Heart left ventricle (tissue), 16 donors: ENCODE measurements around the gene IQCH. TPM values are rescaled to one million over a fixed set of nuclear protein-coding genes. Genes with fewer than 3 reads are reported as not detected.

ENCODE experiments used
- ATAC-seq, 4 donors: fragments of 200-7000 bp; cut with Tn5 transposase; one replicate each; pipeline ENCODE4 v1.9.1; 2020 to 2022; ENCODE audit warnings: moderate library complexity in 4 of 4, mild to moderate bottlenecking in 3 of 4, moderate number of reproducible peaks in 1 of 4
- DNase-seq, 5 donors: peaks; one replicate each; pipeline ENCODE4 v3.0.0-alpha.2; 2020
- H3K27ac ChIP-seq, 12 donors: fragments of 200-600 bp; sonication (generic) in 4 of 12; one replicate each; pipeline versions ENCODE4 v1.5.0 to v1.8.0; 2016 to 2022; ENCODE audit warnings: mild to moderate bottlenecking in 2 of 12
- H3K27me3 ChIP-seq, 9 donors: fragments of 200-600 bp; sonication (generic) in 2 of 9; one replicate each; pipeline versions ENCODE4 v1.5.1 to v1.8.0; 2016 to 2022; ENCODE audit warnings: mild to moderate bottlenecking in 3 of 9
- H3K36me3 ChIP-seq, 9 donors: fragments of 200-600 bp; sonication (generic) in 2 of 9; one replicate each; pipeline versions ENCODE4 v1.5.0 to v1.8.0; 2018 to 2022; ENCODE audit warnings: mild to moderate bottlenecking in 2 of 9
- H3K4me1 ChIP-seq, 12 donors: fragments of 200-600 bp; sonication (generic) in 4 of 12; one replicate each; pipeline versions ENCODE4 v1.5.0 to v1.8.0; 2016 to 2022; ENCODE audit warnings: mild to moderate bottlenecking in 3 of 12
- H3K4me3 ChIP-seq, 12 donors: fragments of 200-600 bp; sonication (generic) in 4 of 12; one replicate each; pipeline versions ENCODE4 v1.5.0 to v1.8.0; 2017 to 2022; ENCODE audit warnings: mild to moderate bottlenecking in 9 of 12, moderate library complexity in 4 of 12
- H3K9me3 ChIP-seq, 12 donors: fragments of 200-600 bp; sonication (generic) in 4 of 12; one replicate each; pipeline versions ENCODE4 v1.5.0 to v1.8.0; 2016 to 2022; ENCODE audit warnings: mild to moderate bottlenecking in 1 of 12
- CTCF ChIP-seq, 12 donors: fragments of 200-600 bp; sonication (generic) in 4 of 12; IDR thresholded peaks; one replicate each; pipeline versions ENCODE4 v1.5.0 to v1.8.0; 2018 to 2022; ENCODE audit warnings: antibody characterized with exemption in 12 of 12, mild to moderate bottlenecking in 5 of 12
- POLR2A ChIP-seq, 2 donors: fragments of 450-650 bp; IDR thresholded peaks; one replicate each; pipeline ENCODE4 v1.6.1; 2017; ENCODE audit warnings: antibody characterized with exemption in 2 of 2, mild to moderate bottlenecking in 2 of 2, moderate library complexity in 2 of 2
- WGBS, 4 donors: extraction: QIAGEN DNeasy Blood & Tissue Kit in 2 of 4; methylation state at CpG; one replicate each; pipeline versions ENCODE4 v1.1.5 to v1.1.7; 2013 to 2018; 5-methylcytosine and 5-hydroxymethylcytosine counted together
- intact Hi-C, 10 donors: fragments of 100-400 bp; cut with DNase I; formaldehyde crosslinking; loops; one replicate each; pipeline versions ENCODE4 v1.11.1 to v1.14.2; 2022
- polyA plus RNA-seq, 2 donors: library from polyadenylated mRNA; stranded (reverse); fragments of 200-250 nt; gene quantifications; one replicate each; pipeline ENCODE4 v1.2.3, GENCODE V29; 2013
- total RNA-seq, 9 donors: library from RNA; depleted of rRNA in 2 of 9; stranded (reverse); fragments of >200 nt in 2 of 9; fragmentation: NEBNext Ultra II Directional in 3 of 9; extraction: Animal tissue kit (Norgen Biotek cat#: 25700) in 3 of 9; gene quantifications; one replicate each; pipeline versions ENCODE4 v1.1.0 to v1.2.4, GENCODE V29; 2016 to 2023
- donor health status: ischemic (EF 13 %, LVEDD 7.1; RV severe dilation, severe dysfunction).
- donor health status: healthy with polysubstance abuse.
- donor health status: DM: no; HTN: yes; CAD: no.
- donor health status: DM: no; HTN: no; CAD: no.
- donor health status: ischemic (EF 25% LVEDD 6.9; RV normal size, moderate dysfunction).
- donor health status: ischemic (EF 25% LVEDD 5.7; RV mildly dilated, moderate dysfunction).
- donor health status: healthy.
- donor health status: DM: yes; HTN: yes; CAD: no.
- donor health status: ischemic (EF 35%, LVEDD 5.7; RV mildly dilated, moderate dysfunction).
- donor health status: nonischemic (EF 11% LVEDD 7.7; RV severe dilation, severe dysfunction).
- donor health status: DM: yes; HTN: yes; CAD: no.
- donor health status: PGD.
- donor health status: ischemic (EF 29% LVEDD 5.4; RV normal size, mild dysfunction).
- donor health status: nonischemic (EF 23%, LVEDD 6.1; RV moderate dilation, normal function).

IQCH gene
- total and polyA plus RNA-seq, 11 donors = 0.11 to 3.3 (median 1.4) TPM

- H3K36me3 ChIP-seq = peaks cover 0 to 53% (median 33%) of the 10 kb centered on the region in 9 donors
- no peak for ATAC-seq
- 89 to 100% (median 96%) methylated on average over 1 of the region's 1 CpG for WGBS, 4 donors
Observed at GRCh38 chr15:67227431-67227830, 27.2 kb upstream of the IQCH start.

GRCh38 chr15:67227846-67228245 is 26.7 kb upstream of the IQCH start:
- Histone ChIP-seq H3K36me3 (peaks cover 0 to 58% (median 37%) of the 10 kb centered on the region in 9 donors), H3K4me3 (no peak overlapping the region), H3K27ac (no peak overlapping the region), H3K27me3 (no peaks in the 10 kb centered on the region), H3K4me1 (no peaks in the 10 kb centered on the region), H3K9me3 (no peaks in the 10 kb centered on the region)
- TF ChIP-seq POLR2A (IDR thresholded peaks at IDR 0.05) = no peak
- no peak for TF ChIP-seq CTCF (IDR thresholded peaks at IDR 0.05)
- 95 to 100% (median 97%) methylated on average over 1 of the region's 1 CpG for WGBS, 4 donors
- intact Hi-C loops = no loop called here
- DNase-seq = no peak
- ATAC-seq = no peak

More at GRCh38 chr15:67227431-67227830, 27.2 kb upstream of the IQCH start:
- H3K27me3 ChIP-seq = no peaks in the 10 kb centered on the region
- intact Hi-C loops = no loop called here
- no peak overlapping the region for H3K4me3 ChIP-seq
- H3K4me1 ChIP-seq = no peaks in the 10 kb centered on the region
- no peaks in the 10 kb centered on the region for H3K9me3 ChIP-seq
- no peak for TF ChIP-seq POLR2A (IDR thresholded peaks at IDR 0.05)
- TF ChIP-seq CTCF (IDR thresholded peaks at IDR 0.05) = no peak
- H3K27ac ChIP-seq = no peak overlapping the region
- no peak for DNase-seq

GRCh38 chr15:67228286-67228685 is 26.3 kb upstream of the IQCH start:
- Histone ChIP-seq H3K27me3 (no peaks in the 10 kb centered on the region), H3K4me1 (no peaks in the 10 kb centered on the region), H3K36me3 (peaks cover 0 to 62% (median 42%) of the 10 kb centered on the region in 9 donors), H3K9me3 (no peaks in the 10 kb centered on the region), H3K27ac (no peak overlapping the region), H3K4me3 (no peak overlapping the region)
- intact Hi-C loops = no loop called here
- TF ChIP-seq CTCF (IDR thresholded peaks at IDR 0.05) (no peak), POLR2A (IDR thresholded peaks at IDR 0.05) (no peak)
- 62 to 79% (median 74%) methylated on average over 1 of the region's 1 CpG for WGBS, 4 donors
- ATAC-seq (no peak), DNase-seq (no peak)

- DNase-seq (no peak), ATAC-seq (no peak)
- Histone ChIP-seq H3K4me1 (no peaks in the 10 kb centered on the region), H3K4me3 (no peak overlapping the region), H3K36me3 (peaks cover 0 to 84% (median 58%) of the 10 kb centered on the region in 9 donors), H3K27me3 (no peaks in the 10 kb centered on the region), H3K27ac (no peak overlapping the region), H3K9me3 (no peaks in the 10 kb centered on the region)
- no peak for TF ChIP-seq POLR2A (IDR thresholded peaks at IDR 0.05)
- no peak for TF ChIP-seq CTCF (IDR thresholded peaks at IDR 0.05)
- intact Hi-C loops = no loop called here
- 96 to 100% (median 98%) methylated on average over 2 of the region's 2 CpGs for WGBS, 4 donors
Observed at GRCh38 chr15:67230504-67230903, 24.1 kb upstream of the IQCH start.
